Measurements from ENCODE around the gene KCNJ11.

- TF ChIP-seq, protein P1, sequence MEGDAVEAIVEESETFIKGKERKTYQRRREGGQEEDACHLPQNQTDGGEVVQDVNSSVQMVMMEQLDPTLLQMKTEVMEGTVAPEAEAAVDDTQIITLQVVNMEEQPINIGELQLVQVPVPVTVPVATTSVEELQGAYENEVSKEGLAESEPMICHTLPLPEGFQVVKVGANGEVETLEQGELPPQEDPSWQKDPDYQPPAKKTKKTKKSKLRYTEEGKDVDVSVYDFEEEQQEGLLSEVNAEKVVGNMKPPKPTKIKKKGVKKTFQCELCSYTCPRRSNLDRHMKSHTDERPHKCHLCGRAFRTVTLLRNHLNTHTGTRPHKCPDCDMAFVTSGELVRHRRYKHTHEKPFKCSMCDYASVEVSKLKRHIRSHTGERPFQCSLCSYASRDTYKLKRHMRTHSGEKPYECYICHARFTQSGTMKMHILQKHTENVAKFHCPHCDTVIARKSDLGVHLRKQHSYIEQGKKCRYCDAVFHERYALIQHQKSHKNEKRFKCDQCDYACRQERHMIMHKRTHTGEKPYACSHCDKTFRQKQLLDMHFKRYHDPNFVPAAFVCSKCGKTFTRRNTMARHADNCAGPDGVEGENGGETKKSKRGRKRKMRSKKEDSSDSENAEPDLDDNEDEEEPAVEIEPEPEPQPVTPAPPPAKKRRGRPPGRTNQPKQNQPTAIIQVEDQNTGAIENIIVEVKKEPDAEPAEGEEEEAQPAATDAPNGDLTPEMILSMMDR (IDR thresholded peaks at IDR 0.05): no peak
- TF ChIP-seq POLR2A (IDR thresholded peaks at IDR 0.05; ENCODE audit: low read depth): no peak
These were observed 648 bp downstream of the KCNJ11 start for GRCh38 chr11:17387811-17388210.
